WTC11 (cell line): ENCODE data around the gene TRIM62.

ENCODE experiments used
- CREM ChIP-seq: sonication (generic); formaldehyde crosslinking; IDR thresholded peaks from 2 replicates; pipeline ENCODE4 v1.8.1; 2022; ENCODE audit warnings: mild to moderate bottlenecking, missing genetic modification reagents, moderate library complexity
- CTCF ChIP-seq: fragments of 200-600 bp; IDR thresholded peaks from 2 replicates; pipeline ENCODE4 v1.8.0; 2022; ENCODE audit warnings: antibody characterized with exemption
- FOXK1 ChIP-seq: sonication (generic); formaldehyde crosslinking; IDR thresholded peaks from 2 replicates; pipeline ENCODE4 v1.8.0; 2022; ENCODE audit warnings: mild to moderate bottlenecking, moderate library complexity, missing genetic modification reagents
- MAX ChIP-seq: sonication (generic); formaldehyde crosslinking; IDR thresholded peaks from 2 replicates; pipeline ENCODE4 v1.8.0; 2022; ENCODE audit warnings: mild to moderate bottlenecking, missing genetic modification reagents
- MLX ChIP-seq: sonication (generic); formaldehyde crosslinking; IDR thresholded peaks from 2 replicates; pipeline ENCODE4 v1.8.1; 2023; ENCODE audit warnings: mild to moderate bottlenecking, missing genetic modification reagents, moderate library complexity
- NR2C2 ChIP-seq: sonication (generic); formaldehyde crosslinking; IDR thresholded peaks from 2 replicates; pipeline ENCODE4 v1.8.0; 2022; ENCODE audit warnings: mild to moderate bottlenecking, missing genetic modification reagents
- TCF7 ChIP-seq: sonication (generic); formaldehyde crosslinking; IDR thresholded peaks from 2 replicates; pipeline ENCODE4 v1.8.0; 2022; ENCODE audit warnings: mild to moderate bottlenecking, low read depth, missing genetic modification reagents, moderate library complexity
- USF2 ChIP-seq: sonication (generic); formaldehyde crosslinking; IDR thresholded peaks from 2 replicates; pipeline ENCODE4 v1.8.1; 2023; ENCODE audit warnings: mild to moderate bottlenecking, missing genetic modification reagents, moderate library complexity
- ZNF425 ChIP-seq: fragments of 250-450 bp; sonication (Bioruptor Pico); conservative IDR thresholded peaks from 2 replicates; pipeline ENCODE4 v1.9.0; 2021; ENCODE audit warnings: mild to moderate bottlenecking

GRCh38 chr1:33182401-33182841, 578 bp upstream of the TRIM62 start:
- no peak for TF ChIP-seq USF2 (CRISPR knock-in tag)
- TF ChIP-seq CTCF: no peak
- no peak for TF ChIP-seq ZNF425
- TF ChIP-seq MLX (CRISPR knock-in tag): no peak
- TF ChIP-seq FOXK1 (CRISPR knock-in tag): no peak
- TF ChIP-seq MAX (CRISPR knock-in tag): no peak
- TF ChIP-seq TCF7 (CRISPR knock-in tag): no peak
- no peak for TF ChIP-seq CREM (CRISPR knock-in tag)
- no peak for TF ChIP-seq NR2C2
